WTC11 (cell line): ENCODE data around the gene CDH16.

Source experiments
- ATF1 ChIP-seq: sonication (generic); formaldehyde crosslinking; IDR thresholded peaks from 2 replicates; pipeline ENCODE4 v1.8.1; 2023; ENCODE audit warnings: mild to moderate bottlenecking, moderate library complexity, missing genetic modification reagents
- ATF2 ChIP-seq: sonication (generic); formaldehyde crosslinking; IDR thresholded peaks from 2 replicates; pipeline ENCODE4 v1.8.1; 2022; ENCODE audit warnings: low read depth, missing genetic modification reagents, borderline replicate concordance
- CTCF ChIP-seq: fragments of 200-600 bp; IDR thresholded peaks from 2 replicates; pipeline ENCODE4 v1.8.0; 2022; ENCODE audit warnings: antibody characterized with exemption
- FOXP4 ChIP-seq: sonication (generic); formaldehyde crosslinking; IDR thresholded peaks from 2 replicates; pipeline ENCODE4 v1.8.0; 2022; ENCODE audit warnings: mild to moderate bottlenecking, missing genetic modification reagents
- JUN ChIP-seq: sonication (generic); formaldehyde crosslinking; IDR thresholded peaks from 2 replicates; pipeline ENCODE4 v1.8.0; 2023; ENCODE audit warnings: mild to moderate bottlenecking, missing genetic modification reagents
- MAX ChIP-seq: sonication (generic); formaldehyde crosslinking; IDR thresholded peaks from 2 replicates; pipeline ENCODE4 v1.8.0; 2022; ENCODE audit warnings: mild to moderate bottlenecking, missing genetic modification reagents
- SMAD3 ChIP-seq: sonication (generic); formaldehyde crosslinking; IDR thresholded peaks from 2 replicates; pipeline ENCODE4 v1.8.0; 2022; ENCODE audit warnings: missing genetic modification reagents, mild to moderate bottlenecking, borderline replicate concordance
- SP1 ChIP-seq: sonication (generic); formaldehyde crosslinking; conservative IDR thresholded peaks from 2 replicates; pipeline ENCODE4 v1.8.1; 2022; ENCODE audit warnings: missing genetic modification reagents
- TP53 ChIP-seq: sonication (generic); formaldehyde crosslinking; IDR thresholded peaks from 2 replicates; pipeline ENCODE4 v1.8.1; 2023; ENCODE audit warnings: mild to moderate bottlenecking, missing genetic modification reagents
- USF2 ChIP-seq: sonication (generic); formaldehyde crosslinking; IDR thresholded peaks from 2 replicates; pipeline ENCODE4 v1.8.1; 2023; ENCODE audit warnings: mild to moderate bottlenecking, missing genetic modification reagents, moderate library complexity
- ZNF671 ChIP-seq: fragments of 250-450 bp; sonication (Bioruptor Pico); IDR thresholded peaks from 2 replicates; pipeline ENCODE4 v1.8.0; 2021; ENCODE audit warnings: mild to moderate bottlenecking
- ZSCAN18 ChIP-seq: fragments of 250-450 bp; sonication (Bioruptor Pico); IDR thresholded peaks from 2 replicates; pipeline ENCODE4 v2.1.2; 2022; ENCODE audit warnings: mild to moderate bottlenecking, moderate library complexity

- TF ChIP-seq USF2 (CRISPR knock-in tag) (no peak), ATF2 (no peak), JUN (CRISPR knock-in tag) (no peak), CTCF (no peak), SP1 (CRISPR knock-in tag) (no peak), FOXP4 (no peak), MAX (CRISPR knock-in tag) (no peak), ATF1 (CRISPR knock-in tag) (no peak), ZNF671 (CRISPR knock-in tag) (no peak), TP53 (CRISPR knock-in tag) (no peak), ZSCAN18 (CRISPR knock-in tag) (no peak), SMAD3 (no peak)
Observed at GRCh38 chr16:66944054-66944441, 25.4 kb upstream of the CDH16 start.
